OCI-LY3 (cell line): Measurements from ENCODE around the gene CACNG4.

Source experiments
- H2AFZ ChIP-seq: fragments of 200-600, 300-600 bp; shearing (Covaris generic); 2 replicates; pipeline ENCODE4 v1.6.0; 2014; ENCODE audit warnings: antibody characterized with exemption, low read depth, low read length
- H3K27ac ChIP-seq: fragments of 200-600, 300-600 bp; sonication (generic); 2 replicates; pipeline ENCODE4 v1.5.1; 2014; ENCODE audit warnings: mild to moderate bottlenecking, low read length, moderate library complexity, mixed read lengths
- H3K27me3 ChIP-seq: fragments of 200-600, 300-600 bp; sonication (generic); 2 replicates; pipeline ENCODE4 v1.6.1; 2014; ENCODE audit warnings: low read depth, low read length, mixed read lengths
- H3K36me3 ChIP-seq: fragments of 200-600, 300-600 bp; sonication (generic); replicated peaks from 2 replicates; pipeline ENCODE3; 2014; ENCODE audit warnings: low read depth, low read length, mixed read lengths
- H3K4me1 ChIP-seq: fragments of 300-600, 200-600 bp; sonication (generic); 2 replicates; pipeline ENCODE4 v1.6.1; 2014; ENCODE audit warnings: low read length, mixed read lengths
- H3K4me2 ChIP-seq: fragments of 200-600, 300-600 bp; sonication (generic); 2 replicates; pipeline ENCODE4 v1.6.1; 2014; ENCODE audit warnings: low read length, mixed read lengths
- H3K4me3 ChIP-seq: fragments of 300-600, 200-600 bp; sonication (generic); 2 replicates; pipeline ENCODE4 v1.5.1; 2014; ENCODE audit warnings: antibody characterized with exemption, mild to moderate bottlenecking, low read length, moderate library complexity
- H3K79me2 ChIP-seq: fragments of 300-600, 200-600 bp; shearing (Covaris generic); 2 replicates; pipeline ENCODE4 v1.6.1; 2014; ENCODE audit warnings: mild to moderate bottlenecking, low read length, mixed read lengths
- H3K9ac ChIP-seq: fragments of 300-600, 200-600 bp; shearing (Covaris generic); 2 replicates; pipeline ENCODE4 v1.6.0; 2014; ENCODE audit warnings: mild to moderate bottlenecking, low read length, moderate library complexity
- H3K9me3 ChIP-seq: fragments of 200-600, 300-600 bp; shearing (Covaris generic); 2 replicates; pipeline ENCODE4 v1.6.1; 2014; ENCODE audit warnings: low read length, mixed read lengths; ENCODE audit not compliant: insufficient read depth
- H4K20me1 ChIP-seq: fragments of 200-600, 300-600 bp; sonication (generic); 2 replicates; pipeline ENCODE4 v1.6.1; 2016; ENCODE audit warnings: low read length, mixed read lengths; ENCODE audit not compliant: insufficient read depth
- EZH2phosphoT487 ChIP-seq: fragments of 200-600 bp; shearing (Covaris generic); IDR thresholded peaks from 2 replicates; pipeline ENCODE4 v1.6.1; 2018; ENCODE audit warnings: antibody characterized with exemption, mixed run types, low read depth
- TF ChIP-seq, protein P1 (sequence below): fragments of 200-600, 300-600 bp; sonication (generic); IDR thresholded peaks from 2 replicates; pipeline ENCODE4 v1.5.1; 2014; ENCODE audit warnings: antibody characterized with exemption, low read length, low read depth

CACNG4 gene

DNA sequence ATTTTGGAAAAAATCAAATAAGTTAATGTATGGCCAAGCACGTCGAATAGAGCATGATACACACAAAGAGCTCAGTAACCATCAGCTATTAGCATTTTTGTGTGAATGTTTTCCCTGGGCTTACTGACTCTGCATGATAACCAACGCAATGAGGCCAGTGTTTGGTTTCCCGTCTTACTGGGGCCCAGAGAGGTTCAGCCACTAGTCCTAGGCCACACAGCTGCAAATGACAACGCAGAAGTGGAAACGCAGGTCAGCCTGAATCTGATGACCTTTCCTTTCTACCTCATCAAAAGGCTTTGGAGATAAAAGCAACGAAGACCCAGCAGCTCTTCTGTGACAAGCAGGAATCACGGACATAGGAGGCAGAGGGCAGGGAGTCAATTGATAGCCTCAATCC lies 7.2 kb upstream of the CACNG4 start:
- H3K27ac ChIP-seq, result no peak overlapping the region
- H3K4me2 ChIP-seq, result no peak overlapping the region
- no peaks in the 10 kb centered on the region for H4K20me1 ChIP-seq
- H2AFZ ChIP-seq, result no peak overlapping the region
- no peaks in the 10 kb centered on the region for H3K79me2 ChIP-seq
- no peak overlapping the region for H3K4me3 ChIP-seq
- H3K36me3 ChIP-seq, result no peaks in the 10 kb centered on the region
- no peaks in the 10 kb centered on the region for H3K9me3 ChIP-seq
- no peak for TF ChIP-seq EZH2phosphoT487
- TF ChIP-seq, protein P1, sequence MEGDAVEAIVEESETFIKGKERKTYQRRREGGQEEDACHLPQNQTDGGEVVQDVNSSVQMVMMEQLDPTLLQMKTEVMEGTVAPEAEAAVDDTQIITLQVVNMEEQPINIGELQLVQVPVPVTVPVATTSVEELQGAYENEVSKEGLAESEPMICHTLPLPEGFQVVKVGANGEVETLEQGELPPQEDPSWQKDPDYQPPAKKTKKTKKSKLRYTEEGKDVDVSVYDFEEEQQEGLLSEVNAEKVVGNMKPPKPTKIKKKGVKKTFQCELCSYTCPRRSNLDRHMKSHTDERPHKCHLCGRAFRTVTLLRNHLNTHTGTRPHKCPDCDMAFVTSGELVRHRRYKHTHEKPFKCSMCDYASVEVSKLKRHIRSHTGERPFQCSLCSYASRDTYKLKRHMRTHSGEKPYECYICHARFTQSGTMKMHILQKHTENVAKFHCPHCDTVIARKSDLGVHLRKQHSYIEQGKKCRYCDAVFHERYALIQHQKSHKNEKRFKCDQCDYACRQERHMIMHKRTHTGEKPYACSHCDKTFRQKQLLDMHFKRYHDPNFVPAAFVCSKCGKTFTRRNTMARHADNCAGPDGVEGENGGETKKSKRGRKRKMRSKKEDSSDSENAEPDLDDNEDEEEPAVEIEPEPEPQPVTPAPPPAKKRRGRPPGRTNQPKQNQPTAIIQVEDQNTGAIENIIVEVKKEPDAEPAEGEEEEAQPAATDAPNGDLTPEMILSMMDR, result no peak
- H3K27me3 ChIP-seq, result peaks cover 8% of the 10 kb centered on the region
- H3K4me1 ChIP-seq, result no peaks in the 10 kb centered on the region
- no peak overlapping the region for H3K9ac ChIP-seq

DNA sequence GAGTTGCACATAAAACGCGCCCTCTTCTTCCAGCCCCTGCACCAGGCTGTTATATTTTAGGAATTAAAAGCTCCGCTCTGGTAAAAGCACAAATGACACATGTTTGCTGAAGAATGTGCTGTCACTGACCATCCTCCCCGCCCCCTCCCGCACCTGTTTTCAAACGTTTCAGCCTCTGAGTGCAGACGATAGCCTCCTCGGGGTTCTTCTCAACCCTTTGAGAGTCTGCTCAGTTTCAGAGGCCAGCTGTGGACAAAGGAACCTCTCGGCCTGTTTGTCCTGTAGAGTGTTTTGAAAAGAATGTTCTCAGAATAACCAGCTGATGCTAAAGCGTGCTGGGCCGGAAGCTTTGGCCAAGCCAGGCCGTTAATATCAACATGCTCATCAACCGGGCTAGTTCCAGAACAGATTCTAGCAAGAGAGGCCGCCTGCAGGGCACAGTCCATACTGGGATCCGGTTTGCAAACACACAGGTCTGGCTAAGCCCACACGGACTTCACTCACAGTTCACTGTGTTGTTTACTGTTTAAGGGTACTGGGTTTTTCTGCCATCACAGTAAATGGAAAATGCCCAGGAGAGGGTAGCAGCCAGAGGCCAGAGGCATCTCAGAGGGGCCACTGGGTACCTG lies 6.4 kb upstream of the CACNG4 start:
- Histone ChIP-seq H3K9me3 (no peaks in the 10 kb centered on the region), H4K20me1 (no peaks in the 10 kb centered on the region), H3K79me2 (no peaks in the 10 kb centered on the region), H2AFZ (no peak overlapping the region), H3K4me3 (no peak overlapping the region), H3K27me3 (peaks cover 10% of the 10 kb centered on the region), H3K36me3 (no peaks in the 10 kb centered on the region), H3K27ac (no peak overlapping the region), H3K4me2 (no peak overlapping the region), H3K4me1 (no peaks in the 10 kb centered on the region), H3K9ac (no peak overlapping the region)
- TF ChIP-seq, protein P1, result no peak
- TF ChIP-seq EZH2phosphoT487, result no peak

DNA sequence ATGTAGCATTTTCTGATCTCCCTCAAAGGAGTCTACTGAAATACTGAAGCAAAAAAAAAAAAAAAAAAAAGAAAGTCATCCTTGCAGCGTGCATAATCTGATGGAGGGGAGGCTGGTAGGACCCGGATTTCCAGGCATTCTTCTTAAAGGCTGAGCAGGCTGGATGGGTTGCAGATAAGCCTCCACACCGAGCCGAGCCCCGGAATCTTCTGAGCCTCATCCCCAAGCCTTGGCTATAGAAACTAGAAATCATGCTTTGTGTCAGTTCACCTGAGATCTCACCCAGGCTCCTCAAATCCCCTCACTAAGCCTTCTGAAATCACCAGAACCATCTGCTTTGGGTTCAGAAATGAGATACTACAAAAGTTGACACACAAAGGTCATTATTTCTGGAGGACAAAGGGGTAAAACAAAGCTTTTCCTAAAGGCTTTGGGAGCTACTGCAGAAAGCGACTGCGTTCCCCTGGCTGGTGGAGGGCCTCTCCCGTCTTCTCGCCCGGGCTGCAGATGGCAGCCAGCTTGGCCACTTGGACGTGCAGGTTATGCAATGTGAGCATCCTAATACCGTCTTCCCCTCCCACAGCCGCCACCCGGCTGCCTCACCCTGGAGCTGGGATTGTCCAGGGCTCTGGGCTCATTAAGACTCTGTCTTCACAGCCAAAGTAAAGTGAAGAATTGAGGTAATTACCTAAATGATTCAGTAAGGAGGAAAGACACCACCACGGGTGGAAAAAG lies 4.7 kb upstream of the CACNG4 start:
- Histone ChIP-seq H4K20me1 (no peaks in the 10 kb centered on the region), H3K79me2 (no peaks in the 10 kb centered on the region), H3K9me3 (no peaks in the 10 kb centered on the region), H2AFZ (no peak overlapping the region), H3K9ac (no peak overlapping the region), H3K27me3 (peaks cover 15% of the 10 kb centered on the region), H3K4me1 (no peaks in the 10 kb centered on the region), H3K27ac (no peak overlapping the region), H3K4me3 (no peak overlapping the region), H3K36me3 (no peaks in the 10 kb centered on the region), H3K4me2 (no peak overlapping the region)
- TF ChIP-seq, protein P1, result no peak

DNA sequence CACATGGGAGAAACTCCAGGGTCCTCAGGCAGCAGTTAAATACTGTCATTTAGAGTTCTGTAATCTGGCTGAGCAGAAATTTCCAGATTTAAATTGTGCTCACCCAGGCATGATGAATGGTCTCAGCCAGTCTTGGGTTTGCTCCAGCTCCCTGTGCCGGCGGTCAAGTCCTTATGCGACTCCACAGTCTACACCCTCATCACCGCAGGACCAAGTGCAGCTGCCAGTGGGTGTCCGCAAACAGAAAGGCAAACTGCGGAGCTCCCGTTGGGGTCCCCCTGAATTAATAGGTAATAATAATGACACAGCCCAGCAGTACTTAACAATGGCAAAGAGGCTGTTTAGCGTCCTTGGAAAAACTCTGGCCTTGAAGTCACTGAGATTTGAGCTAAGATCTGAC lies 3.9 kb upstream of the CACNG4 start:
- no peak overlapping the region for H3K27ac ChIP-seq

More for the DNA sequence above, 3.9 kb upstream of the CACNG4 start:
- H3K4me2 ChIP-seq, result no peak overlapping the region
- H3K9me3 ChIP-seq, result no peaks in the 10 kb centered on the region
- peaks cover 15% of the 10 kb centered on the region for H3K27me3 ChIP-seq
- no peak overlapping the region for H2AFZ ChIP-seq
- TF ChIP-seq, protein P1, result no peak
- TF ChIP-seq EZH2phosphoT487, result no peak
- H3K79me2 ChIP-seq, result no peaks in the 10 kb centered on the region
- no peaks in the 10 kb centered on the region for H3K4me1 ChIP-seq
- no peaks in the 10 kb centered on the region for H4K20me1 ChIP-seq
- no peaks in the 10 kb centered on the region for H3K36me3 ChIP-seq
- no peak overlapping the region for H3K9ac ChIP-seq
- no peak overlapping the region for H3K4me3 ChIP-seq
